Tibial artery (tissue), 4 donors: Measurements from ENCODE around the gene ZKSCAN1.

ENCODE experiments used
- DNase-seq, 2 donors: peaks; one replicate each; pipeline ENCODE4 v3.0.0-alpha.2; 2019
- H3K27ac ChIP-seq, 2 donors: fragments of 200-600 bp; sonication (generic) in 1 of 2; 1 replicate in 1 of 2; 2 replicates in 1 of 2; pipeline ENCODE4 v1.5.1; 2018 to 2019; ENCODE audit warnings: mild to moderate bottlenecking in 1 of 2
- H3K27me3 ChIP-seq, 2 donors: fragments of 200-600 bp; sonication (generic) in 1 of 2; one replicate each; pipeline versions ENCODE4 v1.5.1 to v1.6.0; 2016 to 2019
- H3K36me3 ChIP-seq, 3 donors: fragments of 200-600 bp; sonication (generic) in 2 of 3; one replicate each; pipeline ENCODE4 v1.5.1; 2016 to 2019; ENCODE audit warnings: mild to moderate bottlenecking in 2 of 3
- H3K4me1 ChIP-seq, 4 donors: fragments of 200-600 bp; sonication (generic) in 2 of 4; 1 replicate in 3 of 4; 2 replicates in 1 of 4; pipeline ENCODE4 v1.5.1; 2016 to 2019
- H3K4me3 ChIP-seq, 2 donors: fragments of 200-600 bp; sonication (generic) in 1 of 2; 1 replicate in 1 of 2; 2 replicates in 1 of 2; pipeline ENCODE4 v1.5.1; 2018 to 2019; ENCODE audit warnings: mild to moderate bottlenecking in 2 of 2
- H3K9me3 ChIP-seq, 3 donors: fragments of 200-600 bp; sonication (generic) in 1 of 3; one replicate each; pipeline ENCODE4 v1.5.1; 2016 to 2019
- CTCF ChIP-seq, 2 experiments: fragments of 200-600 bp in 1 of 2; fragments of 450-650 bp in 1 of 2; IDR thresholded peaks; one replicate each; pipeline ENCODE4 v1.5.1; 2017 to 2019; ENCODE audit warnings: antibody characterized with exemption in 2 of 2, mild to moderate bottlenecking in 1 of 2, moderate library complexity in 1 of 2
- intact Hi-C: fragments of 100-400 bp; cut with DNase I; formaldehyde crosslinking; loops from one replicate; pipeline ENCODE4 v1.15.0; 2023; ENCODE audit warnings: low total_unique reads

ZKSCAN1 gene

GRCh38 chr7:100074841-100075240, 59.4 kb downstream of the ZKSCAN1 start:
- H3K9me3 ChIP-seq: peaks cover 0 to 21% (median 21%) of the 10 kb centered on the region in 3 donors
- H3K4me3 ChIP-seq: no peak overlapping the region
- peaks cover 75 to 96% (median 84%) of the 10 kb centered on the region in 3 donors for H3K36me3 ChIP-seq
- H3K27ac ChIP-seq: no peak overlapping the region
- no peak for DNase-seq
- no peak for TF ChIP-seq CTCF (IDR thresholded peaks at IDR 0.05)
- H3K27me3 ChIP-seq: no peaks in the 10 kb centered on the region
- peaks cover 0 to 15% (median 9%) of the 10 kb centered on the region in 4 donors for H3K4me1 ChIP-seq
- intact Hi-C loops: no loop called here

- no peaks in the 10 kb centered on the region for H3K27me3 ChIP-seq
- peaks cover 2 to 21% (median 15%) of the 10 kb centered on the region in 4 donors for H3K4me1 ChIP-seq
- H3K36me3 ChIP-seq: peaks cover 69 to 90% (median 78%) of the 10 kb centered on the region in 3 donors
- peaks cover 0 to 19% (median 16%) of the 10 kb centered on the region in 3 donors for H3K9me3 ChIP-seq
- H3K27ac ChIP-seq: no peak overlapping the region
- no peak overlapping the region for H3K4me3 ChIP-seq
- no peak for TF ChIP-seq CTCF (IDR thresholded peaks at IDR 0.05)
- no peak for DNase-seq
- intact Hi-C loops: no loop called here
Observed at GRCh38 chr7:100075418-100075817, 60.0 kb downstream of the ZKSCAN1 start.

- Histone ChIP-seq H3K9me3 (peaks cover 0 to under 1% (median 0%) of the 10 kb centered on the region in 3 donors), H3K27ac (no peak overlapping the region), H3K27me3 (no peaks in the 10 kb centered on the region), H3K4me3 (no peak overlapping the region), H3K4me1 (peaks cover 5 to 33% (median 21%) of the 10 kb centered on the region in 4 donors), H3K36me3 (peaks cover 52 to 72% (median 60%) of the 10 kb centered on the region in 3 donors)
- DNase-seq: no peak
- TF ChIP-seq CTCF (IDR thresholded peaks at IDR 0.05): no peak
- intact Hi-C loops: no loop called here
Observed at GRCh38 chr7:100077205-100077604, 61.8 kb downstream of the ZKSCAN1 start.

- no peak for DNase-seq
- Histone ChIP-seq H3K4me1 (peaks cover 5 to 40% (median 25%) of the 10 kb centered on the region in 4 donors), H3K36me3 (peaks cover 33 to 53% (median 41%) of the 10 kb centered on the region in 3 donors)
Observed at GRCh38 chr7:100079024-100079560, 63.7 kb downstream of the ZKSCAN1 start.

GRCh38 chr7:100080907-100081534, 65.6 kb downstream of the ZKSCAN1 start:
- Histone ChIP-seq H3K27ac (peak overlapping the region; percentile 82 to 88), H3K36me3 (peaks cover 13 to 34% (median 22%) of the 10 kb centered on the region in 3 donors), H3K4me1 (peaks cover 5 to 40% (median 25%) of the 10 kb centered on the region in 4 donors), H3K27me3 (no peaks in the 10 kb centered on the region), H3K4me3 (peak overlapping the region; percentile 95 to 98), H3K9me3 (no peaks in the 10 kb centered on the region)
- no peak for TF ChIP-seq CTCF (IDR thresholded peaks at IDR 0.05)
- no peak for DNase-seq
- intact Hi-C loops: loop anchor here (5.0 to 10.0 kb wide), 2 partner anchors 34 to 66 kb away; partner anchors contain the start of genes ZKSCAN1 and ZSCAN21

More at GRCh38 chr7:100079024-100079560, 63.7 kb downstream of the ZKSCAN1 start:
- no peak overlapping the region for H3K4me3 ChIP-seq
- intact Hi-C loops: no loop called here
- H3K27ac ChIP-seq: no peak overlapping the region
- H3K9me3 ChIP-seq: no peaks in the 10 kb centered on the region
- TF ChIP-seq CTCF (IDR thresholded peaks at IDR 0.05): no peak
- no peaks in the 10 kb centered on the region for H3K27me3 ChIP-seq
